Parathyroid adenoma (tissue), 2 donors: ENCODE results near the gene PKD1.

ENCODE experiments used
- H2AFZ ChIP-seq: fragments of 300-600 bp; sonication (generic); one replicate; pipeline ENCODE4 v1.7.0; 2017; ENCODE audit warnings: antibody characterized with exemption, mild to moderate bottlenecking
- H3K27ac ChIP-seq: fragments of 300-600 bp; sonication (generic); one replicate; pipeline ENCODE4 v1.7.0; 2017
- H3K27me3 ChIP-seq: fragments of 300-600 bp; sonication (generic); one replicate; pipeline ENCODE4 v1.7.0; 2017; ENCODE audit warnings: low read length; ENCODE audit not compliant: control insufficient read depth, insufficient read depth
- H3K36me3 ChIP-seq: fragments of 300-600 bp; sonication (generic); one replicate; pipeline ENCODE4 v1.7.0; 2017; ENCODE audit warnings: low read length; ENCODE audit not compliant: control insufficient read depth, insufficient read depth
- H3K4me1 ChIP-seq: fragments of 300-600 bp; sonication (generic); one replicate; pipeline ENCODE4 v1.7.0; 2017; ENCODE audit warnings: control low read depth
- H3K4me2 ChIP-seq: fragments of 300-600 bp; sonication (generic); one replicate; pipeline ENCODE4 v1.7.0; 2017; ENCODE audit warnings: low read length
- H3K4me3 ChIP-seq: fragments of 300-600 bp; sonication (generic); one replicate; pipeline ENCODE4 v1.7.0; 2017; ENCODE audit warnings: low read depth, low read length
- H3K79me2 ChIP-seq: fragments of 300-600 bp; sonication (generic); one replicate; pipeline ENCODE4 v1.7.0; 2017; ENCODE audit warnings: control low read depth
- H3K9ac ChIP-seq: fragments of 300-600 bp; sonication (generic); one replicate; pipeline ENCODE4 v1.7.0; 2017; ENCODE audit warnings: mild to moderate bottlenecking
- H3K9me3 ChIP-seq: fragments of 300-600 bp; sonication (generic); one replicate; pipeline ENCODE4 v1.7.0; 2017; ENCODE audit warnings: low read length; ENCODE audit not compliant: control insufficient read depth
- CTCF ChIP-seq: fragments of 300-600 bp; sonication (generic); IDR thresholded peaks from one replicate; pipeline ENCODE4 v1.7.0; 2017; ENCODE audit warnings: antibody characterized with exemption, mild to moderate bottlenecking
- donor health status: primary hyperparathyroidism.

The PKD1 gene

GRCh38 chr16:2149630-2150417 lies 14.1 kb upstream of the PKD1 start:
- Histone ChIP-seq H3K27ac (no peak overlapping the region), H3K9me3 (no peaks in the 10 kb centered on the region), H3K4me2 (peak overlapping the region; percentile 84), H3K36me3 (no peaks in the 10 kb centered on the region), H3K27me3 (no peaks in the 10 kb centered on the region), H3K79me2 (peaks cover 37% of the 10 kb centered on the region), H3K4me1 (peaks cover 34% of the 10 kb centered on the region), H3K4me3 (no peak overlapping the region), H2AFZ (no peak overlapping the region), H3K9ac (no peak overlapping the region)
- TF ChIP-seq CTCF, result no peak

- Histone ChIP-seq H3K4me2 (peak overlapping the region; percentile 84), H3K9me3 (no peaks in the 10 kb centered on the region), H3K79me2 (peaks cover 32% of the 10 kb centered on the region), H3K27ac (no peak overlapping the region), H3K4me3 (peak overlapping the region; percentile 55), H3K9ac (no peak overlapping the region), H2AFZ (peak overlapping the region; percentile 46), H3K27me3 (no peaks in the 10 kb centered on the region), H3K36me3 (no peaks in the 10 kb centered on the region), H3K4me1 (peaks cover 31% of the 10 kb centered on the region)
- no peak for TF ChIP-seq CTCF
Measured at GRCh38 chr16:2148714-2149629, 13.3 kb upstream of the PKD1 start.

GRCh38 chr16:2147981-2148671 lies 12.4 kb upstream of the PKD1 start, which contains the start of gene RAB26:
Gene RAB26 (plus strand): TSS chr16:2148625. CDS start chr16:2148784, 159 bp downstream.
- H2AFZ ChIP-seq, result peak within 1 kb of the TSS; percentile 85
- H3K9me3 ChIP-seq, result no peaks in the 10 kb centered on the region
- peak within 1 kb of the TSS; percentile 89 for H3K27ac ChIP-seq
- TF ChIP-seq CTCF, result no peak
- H3K4me3 ChIP-seq, result peak within 1 kb of the TSS; percentile 55
- no peak within 1 kb of the TSS for H3K9ac ChIP-seq
- no peaks in the 10 kb centered on the region for H3K27me3 ChIP-seq
- H3K36me3 ChIP-seq, result no peaks in the 10 kb centered on the region
- H3K4me2 ChIP-seq, result peak within 1 kb of the TSS; percentile 91
- H3K4me1 ChIP-seq, result peaks cover 26% of the 10 kb centered on the region
- H3K79me2 ChIP-seq, result peaks cover 30% of the 10 kb centered on the region

GRCh38 chr16:2147378-2147777 lies 11.7 kb upstream of the PKD1 start:
- H3K9me3 ChIP-seq, result no peaks in the 10 kb centered on the region
- no peak for TF ChIP-seq CTCF
- H3K4me1 ChIP-seq, result peaks cover 19% of the 10 kb centered on the region
- no peaks in the 10 kb centered on the region for H3K36me3 ChIP-seq
- H3K27me3 ChIP-seq, result no peaks in the 10 kb centered on the region
- peaks cover 30% of the 10 kb centered on the region for H3K79me2 ChIP-seq
- peak overlapping the region; percentile 85 for H2AFZ ChIP-seq
- peak overlapping the region; percentile 89 for H3K27ac ChIP-seq
- H3K9ac ChIP-seq, result no peak overlapping the region
- H3K4me2 ChIP-seq, result peak overlapping the region; percentile 91
- peak overlapping the region; percentile 55 for H3K4me3 ChIP-seq
